ENCODE results near the gene FGF1.

Gene FGF1

GRCh38 chr5:142694092-142694856, 8.4 kb upstream of the FGF1 start:
- no peak for DNase-seq

- DNase-seq: no peak
Measured at GRCh38 chr5:142692321-142692894, 6.5 kb upstream of the FGF1 start.

DNA sequence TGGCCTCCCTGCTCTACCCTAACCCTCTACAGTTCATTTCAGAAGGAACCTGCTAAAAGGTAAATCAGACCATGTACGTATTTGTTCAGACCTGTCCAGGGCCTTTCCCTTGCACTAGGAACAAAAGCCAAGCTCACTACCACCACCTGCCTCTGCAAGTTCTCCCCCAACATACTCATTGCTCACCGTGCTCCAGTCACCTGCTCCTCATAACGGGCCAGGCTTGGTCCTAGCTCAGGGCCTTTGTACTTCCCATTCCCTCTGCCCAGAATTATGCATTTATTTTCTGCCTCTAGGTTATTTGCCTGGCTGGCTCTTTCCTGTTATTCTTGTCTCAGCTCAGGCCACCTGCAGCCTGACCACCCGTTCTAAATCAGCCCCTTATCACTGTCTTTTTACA, 4.8 kb upstream of the FGF1 start:
- no peak for DNase-seq

- no peak for DNase-seq
Measured at GRCh38 chr5:142689081-142689480, 3.2 kb upstream of the FGF1 start.

DNA sequence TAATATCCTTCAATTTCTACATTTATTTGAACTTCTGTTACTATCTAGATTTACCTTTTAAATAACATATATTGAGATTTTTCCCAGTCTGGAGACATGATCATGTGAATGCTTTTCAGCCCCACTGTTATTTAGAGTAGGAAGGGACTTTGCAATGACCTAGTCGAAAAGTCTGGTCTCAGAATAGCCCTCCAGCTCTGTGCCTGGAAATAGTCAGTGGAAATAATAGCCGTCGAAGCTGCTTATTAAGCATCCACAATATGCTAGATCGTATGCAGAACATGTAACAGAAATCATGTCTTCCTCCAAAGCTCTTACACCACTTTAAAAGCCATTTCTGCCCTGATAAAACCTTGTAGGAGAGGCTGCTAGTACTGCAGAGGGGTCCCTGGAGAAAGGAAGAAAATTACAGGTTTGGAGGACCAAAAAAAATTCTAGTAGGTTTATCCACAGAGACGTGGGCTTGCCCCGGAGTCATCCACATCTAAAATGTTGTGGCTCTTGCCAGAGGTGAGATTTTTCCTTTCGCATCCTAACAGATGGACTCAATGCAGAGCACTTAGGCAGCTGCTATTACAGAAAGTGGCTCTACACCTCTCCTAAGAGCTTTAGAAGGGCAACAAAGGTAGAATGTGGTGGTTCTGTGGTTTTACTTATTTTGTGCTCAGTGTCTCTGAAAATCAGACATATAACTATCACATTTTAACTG, 2.5 kb upstream of the FGF1 start:
- DNase-seq: no peak

DNA sequence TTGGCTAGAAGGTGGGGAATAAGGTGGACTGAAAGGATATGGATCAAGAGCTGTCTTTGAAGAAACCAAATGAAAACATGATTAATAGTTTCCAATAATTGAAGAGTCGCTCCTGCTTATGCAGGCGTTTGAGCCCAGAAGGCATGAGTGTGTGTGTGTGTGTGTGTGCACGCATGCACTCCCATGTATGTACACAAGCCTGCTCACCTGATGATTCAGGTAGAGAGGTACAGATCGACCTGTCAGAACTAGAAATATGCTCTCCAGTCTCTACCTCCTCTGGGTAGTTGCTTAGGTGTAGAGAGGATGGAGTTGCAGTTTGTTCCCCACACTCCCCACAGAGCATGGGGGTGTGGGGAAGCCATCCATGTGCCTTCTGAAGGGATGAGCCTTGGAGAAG, 1.1 kb upstream of the FGF1 start:
- no peak for DNase-seq

- no peak for DNase-seq
Measured at GRCh38 chr5:142686210-142686734, 382 bp upstream of the FGF1 start.

DNA sequence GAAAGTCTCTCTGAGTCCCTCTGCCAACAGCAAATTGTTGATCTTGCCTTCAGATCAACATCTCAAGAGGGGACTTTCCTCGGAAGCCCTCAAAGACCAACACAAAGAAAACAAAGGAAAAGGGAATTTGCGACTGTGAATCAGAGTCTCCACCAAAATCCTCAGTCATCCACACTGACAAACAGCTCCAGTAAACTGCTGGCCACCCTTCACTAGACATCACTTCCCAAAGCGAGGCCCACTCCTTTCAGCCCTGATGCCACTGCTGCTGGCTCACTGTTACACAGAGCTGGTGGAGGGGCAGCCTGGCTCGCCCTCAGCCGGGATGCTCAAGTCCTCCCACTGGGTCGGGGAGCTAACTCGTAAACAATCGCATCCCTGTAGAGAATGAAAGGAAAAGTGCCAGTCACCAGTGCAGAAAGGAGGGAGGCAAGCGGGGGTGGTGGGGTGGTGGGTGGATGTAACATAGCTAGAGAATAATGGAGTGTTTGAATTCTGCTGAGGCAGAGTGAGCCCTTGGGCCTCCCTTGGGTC, 1.3 kb downstream of the FGF1 start:
- no peak for DNase-seq

DNA sequence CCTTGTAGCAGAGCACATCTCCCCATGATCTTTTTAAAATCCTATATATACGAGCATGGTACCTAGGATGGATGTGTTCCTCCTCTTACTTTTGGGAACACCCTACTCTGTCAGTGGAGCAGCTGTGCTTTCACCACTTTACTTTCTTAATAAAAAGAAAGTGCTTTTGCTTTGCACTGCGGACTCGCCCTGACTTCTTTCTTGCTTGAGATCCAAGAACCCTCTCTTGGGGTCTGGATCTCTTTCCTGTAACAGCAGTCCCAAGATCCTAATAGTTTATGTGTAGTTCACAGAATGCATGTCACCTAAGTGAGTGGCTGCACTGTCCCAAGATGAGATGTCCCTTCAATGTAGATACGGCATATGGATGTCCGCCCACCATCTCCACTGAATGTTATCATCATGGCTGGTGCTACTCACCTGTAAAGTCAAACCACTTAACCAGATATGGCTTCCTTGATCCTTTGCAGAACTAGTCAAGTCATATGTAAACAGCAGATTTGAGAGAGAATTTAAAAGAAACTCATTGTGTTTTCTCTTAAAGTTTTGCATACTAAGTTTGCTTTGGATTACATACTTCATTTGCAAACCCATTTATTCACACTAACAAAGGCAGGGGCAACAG, 1.9 kb downstream of the FGF1 start:
- DNase-seq: no peak

DNA sequence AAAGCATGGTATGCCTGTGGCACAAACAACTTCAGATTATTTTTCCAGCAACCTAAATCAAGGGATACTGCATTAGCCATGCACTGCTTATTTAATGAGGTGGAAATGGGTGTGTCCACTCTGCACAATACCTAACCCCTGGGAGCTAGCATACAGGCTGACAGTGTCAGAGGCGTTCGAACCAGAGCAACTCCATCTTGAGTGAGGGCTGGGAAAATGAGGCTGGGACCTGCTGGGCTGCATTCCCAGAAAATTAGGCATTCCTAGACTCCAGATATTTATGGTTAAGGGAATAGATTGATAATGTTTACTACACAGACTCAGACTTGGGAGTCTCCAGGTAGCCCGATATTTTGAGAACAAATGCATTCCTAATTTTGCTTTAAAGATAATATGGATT, 2.8 kb downstream of the FGF1 start:
- DNase-seq: no peak

- DNase-seq: no peak
Measured at GRCh38 chr5:142680605-142681259, 5.2 kb downstream of the FGF1 start.

GRCh38 chr5:142679744-142680143, 6.1 kb downstream of the FGF1 start:
- no peak for DNase-seq

- DNase-seq: no peak
Measured at GRCh38 chr5:142678529-142678928, 7.4 kb downstream of the FGF1 start.

- DNase-seq: no peak
Measured at GRCh38 chr5:142677198-142677597, 8.7 kb downstream of the FGF1 start.

DNA sequence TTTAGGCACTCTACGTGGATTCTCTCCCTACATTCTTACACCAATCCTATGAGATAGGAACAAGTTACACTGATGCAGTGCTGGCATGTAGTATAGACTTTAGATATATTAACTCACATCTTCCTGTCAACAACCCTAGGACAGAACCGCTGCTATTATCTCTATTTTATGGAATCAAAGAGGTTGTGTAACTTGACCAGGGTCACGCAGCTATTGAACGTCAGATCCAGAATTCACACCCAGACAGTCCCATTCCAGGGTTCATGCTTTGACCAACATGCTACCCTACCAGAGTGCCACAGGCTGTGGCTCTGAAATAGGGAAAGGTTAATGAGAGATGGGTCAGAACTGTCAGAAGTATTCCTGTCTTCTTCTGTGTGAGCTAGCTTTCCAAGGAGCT, 9.6 kb downstream of the FGF1 start:
- no peak for DNase-seq

DNA sequence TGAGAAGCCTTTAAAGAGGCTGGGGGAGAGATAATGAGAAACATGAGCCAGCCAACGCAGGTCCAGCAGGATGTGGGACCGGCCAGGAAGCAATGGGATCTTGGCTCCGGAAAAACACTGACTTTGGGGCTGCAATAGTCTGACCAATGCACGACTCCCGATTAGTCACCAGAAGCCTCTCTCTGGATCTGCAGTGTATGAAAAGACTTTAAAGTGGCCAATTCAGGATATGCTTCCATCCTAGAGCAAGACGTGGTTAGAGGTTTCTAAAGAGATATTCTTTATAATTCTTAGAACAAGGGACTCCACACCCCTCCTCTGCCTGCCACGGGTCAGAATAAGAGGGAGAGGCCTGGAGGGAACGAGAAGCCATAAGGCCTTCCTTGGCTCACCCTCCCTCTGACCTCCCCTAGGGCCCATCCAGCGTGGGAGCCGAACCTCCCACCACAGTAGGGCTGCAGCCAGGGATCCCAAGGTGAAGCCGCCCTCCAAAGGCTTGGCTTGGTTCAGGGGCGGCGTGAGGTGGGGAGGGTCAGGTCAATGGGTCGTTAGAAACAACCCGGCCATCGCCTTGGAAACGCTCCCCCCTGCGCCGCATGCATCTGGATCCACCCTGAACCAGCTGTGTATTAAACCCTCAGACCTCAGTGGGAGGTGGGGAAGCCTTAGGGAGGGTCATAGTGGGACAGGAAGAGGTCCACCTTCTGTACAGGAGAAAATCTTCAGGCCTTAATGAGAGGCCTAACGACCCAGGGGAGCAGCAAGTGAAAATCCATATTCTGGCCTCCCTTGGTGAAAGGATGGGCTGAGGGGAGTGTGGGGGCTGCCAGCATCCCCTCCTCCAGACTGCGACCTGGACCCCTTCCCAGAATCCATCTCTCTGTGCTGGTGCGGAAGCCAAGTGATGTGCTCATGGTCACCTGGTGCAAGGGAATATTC, 11.1 kb downstream of the FGF1 start:
- DNase-seq: no peak

DNA sequence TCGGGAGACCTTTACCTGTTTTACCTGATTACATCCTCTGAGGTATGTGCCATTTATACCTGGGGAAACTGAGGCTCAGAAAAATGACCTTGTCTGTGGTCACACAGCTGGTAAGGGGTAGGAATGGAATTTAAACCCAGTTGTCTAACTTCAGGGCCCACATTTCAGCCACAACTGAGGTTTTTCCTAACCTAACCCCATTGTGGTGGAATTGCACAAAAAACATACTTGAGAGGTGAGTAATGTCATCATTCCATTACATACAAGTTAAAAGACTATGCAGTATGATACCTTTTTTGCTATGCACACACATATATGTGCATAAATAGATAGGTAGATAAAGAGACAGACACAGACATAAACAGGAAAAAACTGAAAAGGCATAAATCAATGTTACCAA, 14.1 kb downstream of the FGF1 start:
- DNase-seq: no peak

DNA sequence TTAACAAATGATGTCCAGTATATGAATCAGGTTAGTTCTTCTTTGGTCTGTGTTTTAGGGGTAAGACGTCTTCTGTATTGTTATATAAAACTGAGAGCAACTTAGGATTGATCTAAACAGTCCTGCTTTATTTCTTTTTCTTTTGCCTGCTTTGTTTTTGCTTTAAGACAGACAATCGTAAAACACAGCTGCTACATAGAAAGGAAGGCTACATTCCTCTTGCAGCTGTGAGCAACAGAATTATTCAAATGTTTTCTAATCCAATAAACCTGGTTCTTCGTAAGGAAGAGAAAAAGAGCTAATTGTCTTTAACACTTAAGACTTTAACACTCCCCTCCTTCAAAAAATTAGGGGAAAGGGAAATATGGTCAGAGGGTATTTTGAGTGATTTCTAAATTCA, 14.6 kb downstream of the FGF1 start:
- DNase-seq: no peak

- DNase-seq: no peak
Measured at GRCh38 chr5:142670804-142671203, 15.1 kb downstream of the FGF1 start.

DNA sequence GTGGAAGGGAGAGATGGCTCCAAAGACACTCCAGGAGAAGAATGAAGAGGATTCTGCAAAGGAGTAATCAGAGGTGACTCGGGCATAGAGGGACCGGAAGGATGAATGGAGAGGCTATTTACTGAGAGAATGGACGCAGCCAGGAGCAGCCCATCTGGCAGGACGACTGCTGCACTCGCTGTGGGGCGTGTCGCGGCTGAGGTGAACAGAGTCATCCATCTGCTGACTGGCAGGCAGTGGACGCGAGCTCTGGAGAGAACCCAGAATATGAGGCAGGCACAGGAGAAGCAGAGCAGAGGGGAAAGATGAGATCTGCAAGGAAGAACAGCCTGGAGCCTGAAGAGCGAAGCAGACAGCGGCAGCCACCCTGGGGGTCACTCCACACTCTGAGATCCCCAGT, 16.4 kb downstream of the FGF1 start:
- DNase-seq: no peak

DNA sequence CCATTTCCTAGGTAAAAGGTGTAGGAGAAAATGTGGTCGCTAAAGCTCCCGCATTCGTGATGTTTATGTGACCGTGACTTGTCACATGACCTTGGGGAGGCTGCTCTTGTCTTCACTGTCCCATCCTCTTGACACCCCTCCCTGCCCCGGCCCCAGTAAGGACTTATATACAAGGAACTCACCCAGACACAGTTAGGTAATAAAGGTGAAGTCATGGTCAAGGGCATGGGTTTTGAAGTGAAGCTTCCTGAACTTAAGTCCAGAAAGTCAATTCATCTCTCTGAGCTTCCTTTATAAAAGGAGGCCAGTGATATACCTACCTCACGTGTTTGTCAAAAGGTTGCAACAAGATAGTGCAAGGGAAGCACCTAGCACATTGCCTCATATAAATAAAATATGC, 17.6 kb downstream of the FGF1 start:
- no peak for DNase-seq

GRCh38 chr5:142667831-142668230, 18.1 kb downstream of the FGF1 start:
- no peak for DNase-seq
